DMS114 treated with DMSO at 0.1 percent for 48 hours (cell line): ENCODE data around the gene ASCC3.

Source experiments
- DNase-seq: peaks from one replicate; lab custom pipeline; 2025; ENCODE audit not compliant: unreplicated experiment; lab: John Stamatoyannopoulos, UW

The ASCC3 gene

GRCh38 chr6:100612094-100612493, 269.0 kb downstream of the ASCC3 start:
- DNase-seq = no peak

GRCh38 chr6:100599088-100599770, 281.9 kb downstream of the ASCC3 start:
- DNase-seq = no peak

- no peak for DNase-seq
Measured at GRCh38 chr6:100595456-100595855, 285.7 kb downstream of the ASCC3 start.

- DNase-seq = no peak
Measured at GRCh38 chr6:100593522-100593921, 287.6 kb downstream of the ASCC3 start.

GRCh38 chr6:100592929-100593328, 288.2 kb downstream of the ASCC3 start:
- no peak for DNase-seq

GRCh38 chr6:100577425-100577824, 303.7 kb downstream of the ASCC3 start:
- no peak for DNase-seq

- DNase-seq = no peak
Measured at GRCh38 chr6:100575921-100576320, 305.2 kb downstream of the ASCC3 start.

- DNase-seq = no peak
Measured at GRCh38 chr6:100574836-100575235, 306.3 kb downstream of the ASCC3 start.

GRCh38 chr6:100573166-100573565, 308.0 kb downstream of the ASCC3 start:
- no peak for DNase-seq

- no peak for DNase-seq
Measured at GRCh38 chr6:100568255-100568654, 312.9 kb downstream of the ASCC3 start.

- DNase-seq = no peak
Measured at GRCh38 chr6:100566563-100566962, 314.6 kb downstream of the ASCC3 start.

GRCh38 chr6:100565439-100566104, 315.6 kb downstream of the ASCC3 start:
- no peak for DNase-seq

GRCh38 chr6:100559859-100560258, 321.3 kb downstream of the ASCC3 start:
- DNase-seq = no peak

GRCh38 chr6:100554228-100554627, 326.9 kb downstream of the ASCC3 start:
- DNase-seq = no peak

- DNase-seq = no peak
Measured at GRCh38 chr6:100553243-100553642, 327.9 kb downstream of the ASCC3 start.

GRCh38 chr6:100549406-100550167, 331.5 kb downstream of the ASCC3 start:
- DNase-seq = no peak

GRCh38 chr6:100538086-100538485, 343.0 kb downstream of the ASCC3 start:
- DNase-seq = no peak

GRCh38 chr6:100518588-100518987, 362.5 kb downstream of the ASCC3 start:
- DNase-seq = no peak

- DNase-seq = no peak
Measured at GRCh38 chr6:100517633-100518032, 363.5 kb downstream of the ASCC3 start.

GRCh38 chr6:100517106-100517505, 364.0 kb downstream of the ASCC3 start:
- no peak for DNase-seq

GRCh38 chr6:100514660-100515059, 366.5 kb downstream of the ASCC3 start:
- no peak for DNase-seq
